ENCODE data around the gene ABHD17A. TPM values are rescaled to one million over a fixed set of nuclear protein-coding genes. Genes with fewer than 3 reads are reported as not detected.
A peak's percentile ranks its signal among the peaks of the same experiment; 100 is the strongest.
"Not testable (repeated sequence)": the region's sequence is repeated elsewhere in the genome, so short reads cannot be mapped to it uniquely, and the experiment has no call there.

Gene ABHD17A
- total RNA-seq = 10 to 100 TPM; 62.4 to 81.3 (median 76.0) TPM

- H3K9me3 ChIP-seq; H3K36me3 ChIP-seq; intact Hi-C loops (cut with DNase I; ENCODE audit: low total_unique reads); H3K27me3 ChIP-seq: not testable (repeated sequence)
- Histone ChIP-seq H3K4me3 (peak within 1 kb of the TSS; percentile 87 to 95 (median 91)), H3K27ac (peak within 1 kb of the TSS; percentile 82 to 94), H3K4me1 (peaks cover 14 to 27% of the 10 kb centered on the region in 2 donors)
- peak; percentile 93 to 94 for DNase-seq (ENCODE audit: low spot score in 2 of 2)
- peak; percentile 64 to 83 (median 74) for TF ChIP-seq POLR2AphosphoS5 (IDR thresholded peaks at IDR 0.05)
- peak; percentile 20 for TF ChIP-seq POLR2A (IDR thresholded peaks at IDR 0.05)
Measured at GRCh38 chr19:1885398-1886119, at the start of gene ABHD17A. TSS of gene ABHD17A (minus strand) at chr19:1885496. CDS start at chr19:1881566, 3,930 bp downstream.

DNA sequence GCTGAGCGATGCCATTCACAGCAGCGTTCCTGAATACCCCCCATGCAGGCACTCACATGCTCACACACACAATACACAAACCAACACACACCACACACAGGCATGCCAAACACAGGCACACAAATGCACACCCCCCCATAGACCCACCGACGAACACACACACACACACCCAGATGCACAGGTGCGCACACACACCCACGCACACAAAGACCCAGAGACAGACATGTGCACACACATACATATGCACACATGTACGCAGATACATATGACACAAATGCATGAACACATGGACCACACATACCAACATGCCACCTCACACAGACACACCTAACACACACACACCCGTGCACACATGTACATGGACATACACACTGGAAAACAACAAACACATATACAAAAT lies 48.6 kb upstream of the ABHD17A start:
- H3K27ac ChIP-seq = no peak overlapping the region
- TF ChIP-seq POLR2A (IDR thresholded peaks at IDR 0.05) = no peak
- no peak for TF ChIP-seq CTCF (IDR thresholded peaks at IDR 0.05)
- TF ChIP-seq POLR2AphosphoS5 (IDR thresholded peaks at IDR 0.05) = no peak
- peaks cover 0 to 7% of the 10 kb centered on the region in 2 donors for H3K9me3 ChIP-seq
- peaks cover 0 to 4% of the 10 kb centered on the region in 2 donors for H3K4me1 ChIP-seq
- H3K27me3 ChIP-seq = no peaks in the 10 kb centered on the region
- H3K36me3 ChIP-seq = no peaks in the 10 kb centered on the region
- H3K4me3 ChIP-seq = no peak overlapping the region
- intact Hi-C loops (cut with DNase I; ENCODE audit: low total_unique reads) = loop anchor here (10.0 kb wide), 1 partner anchor 131 kb away; no protein-coding TSS in a partner anchor
- DNase-seq (ENCODE audit: low spot score in 2 of 2) = no peak

DNA sequence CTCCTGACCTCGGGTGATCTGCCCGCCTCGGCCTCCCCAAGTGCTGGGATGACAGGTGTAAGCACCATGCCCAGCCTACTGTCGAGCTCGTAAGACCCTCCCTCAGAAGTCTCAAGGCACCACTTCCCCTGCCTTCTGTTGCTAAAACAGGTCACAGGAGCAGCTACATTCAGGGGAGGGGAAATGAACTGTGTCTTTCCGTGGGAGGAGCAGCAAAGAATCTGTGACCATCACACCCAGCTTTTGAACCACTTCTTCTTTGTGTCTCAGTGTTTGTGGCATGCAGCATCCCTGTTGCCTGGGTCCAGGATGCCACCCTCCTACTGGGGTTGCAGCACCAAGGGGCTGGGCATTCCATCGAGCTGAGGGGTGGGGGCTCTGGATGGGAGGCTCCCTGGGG lies 47.9 kb upstream of the ABHD17A start:
- Histone ChIP-seq H3K4me3 (no peak overlapping the region), H3K4me1 (peaks cover 0 to 5% of the 10 kb centered on the region in 2 donors), H3K9me3 (peaks cover 0 to 7% of the 10 kb centered on the region in 2 donors), H3K27me3 (no peaks in the 10 kb centered on the region), H3K36me3 (no peaks in the 10 kb centered on the region), H3K27ac (no peak overlapping the region)
- intact Hi-C loops (cut with DNase I; ENCODE audit: low total_unique reads) = loop anchor here (10.0 kb wide), 1 partner anchor 132 kb away; no protein-coding TSS in a partner anchor
- TF ChIP-seq CTCF (IDR thresholded peaks at IDR 0.05) (no peak), POLR2AphosphoS5 (IDR thresholded peaks at IDR 0.05) (no peak), POLR2A (IDR thresholded peaks at IDR 0.05) (no peak)
- no peak for DNase-seq (ENCODE audit: low spot score in 2 of 2)

- Histone ChIP-seq H3K4me1 (peaks cover 0 to 5% of the 10 kb centered on the region in 2 donors), H3K27ac (no peak overlapping the region), H3K4me3 (no peak overlapping the region), H3K27me3 (no peaks in the 10 kb centered on the region), H3K9me3 (peaks cover 0 to 7% of the 10 kb centered on the region in 2 donors), H3K36me3 (no peaks in the 10 kb centered on the region)
- no peak for DNase-seq (ENCODE audit: low spot score in 2 of 2)
- intact Hi-C loops (cut with DNase I; ENCODE audit: low total_unique reads) = loop anchor here (10.0 kb wide), 1 partner anchor 132 kb away; no protein-coding TSS in a partner anchor
- TF ChIP-seq CTCF (IDR thresholded peaks at IDR 0.05) = no peak
- no peak for TF ChIP-seq POLR2AphosphoS5 (IDR thresholded peaks at IDR 0.05)
- TF ChIP-seq POLR2A (IDR thresholded peaks at IDR 0.05) = no peak
Measured at GRCh38 chr19:1932395-1932794, 47.1 kb upstream of the ABHD17A start.

DNA sequence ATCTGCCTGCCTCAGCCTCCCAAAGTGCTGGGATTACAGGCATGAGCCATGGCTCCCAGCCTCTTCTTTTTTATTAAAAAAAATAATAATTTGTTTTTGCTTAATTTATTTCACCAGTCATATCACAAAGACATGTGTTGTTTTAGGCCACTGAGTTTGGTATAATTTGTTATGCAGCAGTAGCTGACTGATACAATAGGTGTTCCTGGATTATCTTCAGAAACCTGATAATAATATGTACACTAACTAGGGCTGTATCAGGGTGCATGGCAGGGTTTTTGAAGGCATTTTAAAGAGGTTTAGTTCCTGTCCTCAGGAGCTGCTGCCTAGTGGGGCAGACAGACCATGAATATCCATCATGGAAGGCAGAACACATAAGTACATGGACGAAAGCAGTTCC lies 46.1 kb upstream of the ABHD17A start:
- no peak overlapping the region for H3K27ac ChIP-seq
- no peak overlapping the region for H3K4me3 ChIP-seq
- no peak for DNase-seq (ENCODE audit: low spot score in 2 of 2)
- TF ChIP-seq CTCF (IDR thresholded peaks at IDR 0.05) (no peak), POLR2A (IDR thresholded peaks at IDR 0.05) (no peak), POLR2AphosphoS5 (IDR thresholded peaks at IDR 0.05) (no peak)
- H3K4me1 ChIP-seq = peaks cover 0 to 5% of the 10 kb centered on the region in 2 donors
- intact Hi-C loops (cut with DNase I; ENCODE audit: low total_unique reads) = loop anchor here (10.0 kb wide), 1 partner anchor 133 kb away; no protein-coding TSS in a partner anchor
- peaks cover 0 to 7% of the 10 kb centered on the region in 2 donors for H3K9me3 ChIP-seq
- H3K27me3 ChIP-seq = no peaks in the 10 kb centered on the region
- H3K36me3 ChIP-seq = no peaks in the 10 kb centered on the region
